Right renal pelvis (tissue), 4 donors: Measurements from ENCODE around the gene USP7. TPM values are rescaled to one million over a fixed set of nuclear protein-coding genes. Genes with fewer than 3 reads are reported as not detected.
"Not testable (repeated sequence)": the region's sequence is repeated elsewhere in the genome, so short reads cannot be mapped to it uniquely, and the experiment has no call there.

ENCODE experiments used
- DNase-seq, 4 donors: peaks; one replicate each; pipeline ENCODE4 v3.0.0-alpha.2; 2013; ENCODE audit warnings: low read depth in 4 of 4, low spot score in 3 of 4, missing footprints in 1 of 4
- polyA plus RNA-seq, 4 donors: library from polyadenylated mRNA; unstranded; fragments of 120-200 nt; gene quantifications; one replicate each; pipeline ENCODE4 v1.2.1, GENCODE V29; 2013; ENCODE audit not compliant: insufficient read length in 4 of 4

USP7 gene
- polyA plus RNA-seq, 4 donors, result 112 to 133 (median 127) TPM

- DNase-seq, result no peak
Observed at GRCh38 chr16:8929086-8929748, 34.5 kb downstream of the USP7 start.

- DNase-seq, result no peak
Observed at GRCh38 chr16:8928467-8928957, 35.2 kb downstream of the USP7 start.

GRCh38 chr16:8926827-8927226 lies 36.9 kb downstream of the USP7 start:
- no peak for DNase-seq

GRCh38 chr16:8925455-8925854 lies 38.3 kb downstream of the USP7 start:
- DNase-seq, result no peak

- no peak for DNase-seq
Observed at GRCh38 chr16:8924214-8924613, 39.5 kb downstream of the USP7 start.

- DNase-seq, result no peak
Observed at GRCh38 chr16:8923199-8923598, 40.5 kb downstream of the USP7 start.

- no peak for DNase-seq
Observed at GRCh38 chr16:8921347-8921984, 42.2 kb downstream of the USP7 start.

GRCh38 chr16:8920645-8921346 lies 42.9 kb downstream of the USP7 start:
- DNase-seq, result no peak

- DNase-seq, result no peak
Observed at GRCh38 chr16:8919934-8920462, 43.7 kb downstream of the USP7 start.

- DNase-seq, result no peak
Observed at GRCh38 chr16:8919089-8919933, 44.4 kb downstream of the USP7 start.

- not testable (repeated sequence) for DNase-seq
Observed at GRCh38 chr16:8917336-8917735, 46.4 kb downstream of the USP7 start.

GRCh38 chr16:8916541-8917225 lies 47.0 kb downstream of the USP7 start:
- DNase-seq, result no peak

- no peak for DNase-seq
Observed at GRCh38 chr16:8915722-8916301, 47.9 kb downstream of the USP7 start.

GRCh38 chr16:8914098-8914497 lies 49.6 kb downstream of the USP7 start:
- DNase-seq, result no peak

GRCh38 chr16:8912793-8913192 lies 50.9 kb downstream of the USP7 start:
- no peak for DNase-seq

- no peak for DNase-seq
Observed at GRCh38 chr16:8910811-8911210, 52.9 kb downstream of the USP7 start.

- DNase-seq, result no peak
Observed at GRCh38 chr16:8908810-8909468, 54.8 kb downstream of the USP7 start.

GRCh38 chr16:8907096-8907495 lies 56.6 kb downstream of the USP7 start:
- DNase-seq, result no peak
